GM18499 (cell line): ENCODE measurements around the gene SLC4A2.
"Not testable (repeated sequence)": the region's sequence is repeated elsewhere in the genome, so short reads cannot be mapped to it uniquely, and the experiment has no call there.

Source experiments
- ATAC-seq: cut with Tn5 transposase; IDR thresholded peaks from one replicate; pipeline ENCODE4 v1.9.1; 2021; ENCODE audit warnings: moderate number of reproducible peaks; ENCODE audit not compliant: insufficient read depth, unreplicated experiment

SLC4A2 gene

DNA sequence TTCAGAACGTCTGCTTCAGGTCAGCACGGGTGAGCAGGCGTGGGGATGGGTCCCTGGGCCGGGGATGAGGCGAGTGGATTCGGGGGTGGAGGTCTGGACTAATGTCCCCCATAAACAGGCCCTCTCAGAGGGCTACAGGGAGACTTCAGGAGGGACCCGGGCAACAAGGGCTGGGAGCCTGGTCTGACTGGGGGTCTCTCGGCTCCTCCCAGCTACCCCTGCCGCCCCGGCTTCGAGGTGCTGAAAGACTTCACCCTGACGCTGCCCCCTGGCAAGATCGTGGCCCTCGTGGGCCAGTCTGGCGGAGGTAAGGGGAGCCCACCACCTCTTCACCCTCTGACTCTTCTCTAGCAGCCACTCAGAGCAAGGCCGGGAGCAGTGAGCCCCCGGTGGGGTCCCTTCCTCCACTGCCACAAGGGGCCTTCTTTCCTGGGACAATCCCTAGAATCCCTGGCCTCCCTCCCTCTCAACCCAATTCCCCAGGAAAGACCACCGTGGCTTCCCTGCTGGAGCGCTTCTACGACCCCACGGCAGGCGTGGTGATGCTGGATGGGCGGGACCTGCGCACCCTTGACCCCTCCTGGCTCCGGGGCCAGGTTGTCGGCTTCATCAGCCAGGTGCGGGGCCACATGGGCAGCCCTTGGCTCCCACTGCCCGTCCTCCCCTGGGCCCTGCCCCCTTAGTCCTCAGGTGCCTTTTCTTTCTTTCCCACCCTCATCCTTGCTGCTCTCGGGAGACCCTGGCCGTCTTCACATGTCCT is 18.6 kb upstream of the SLC4A2 start:
- no peak for ATAC-seq

DNA sequence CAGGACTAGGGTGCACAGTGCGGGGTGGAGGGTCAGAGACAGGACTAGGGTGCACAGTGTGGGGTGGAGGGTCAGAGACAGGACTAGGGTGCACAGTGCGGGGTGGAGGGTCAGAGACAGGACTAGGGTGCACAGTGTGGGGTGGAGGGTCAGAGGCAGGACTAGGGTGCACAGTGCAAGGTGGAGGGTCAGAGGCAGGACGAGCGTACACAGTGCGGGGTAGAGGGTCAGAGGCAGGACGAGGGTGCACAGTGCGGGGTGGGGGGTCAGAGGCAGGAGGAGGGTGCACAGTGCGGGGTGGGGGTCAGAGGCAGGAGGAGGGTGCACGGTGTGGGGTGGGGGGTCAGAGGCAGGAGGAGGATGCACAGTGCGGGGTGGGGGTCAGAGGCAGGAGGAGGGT is 15.9 kb upstream of the SLC4A2 start:
- ATAC-seq = not testable (repeated sequence)

DNA sequence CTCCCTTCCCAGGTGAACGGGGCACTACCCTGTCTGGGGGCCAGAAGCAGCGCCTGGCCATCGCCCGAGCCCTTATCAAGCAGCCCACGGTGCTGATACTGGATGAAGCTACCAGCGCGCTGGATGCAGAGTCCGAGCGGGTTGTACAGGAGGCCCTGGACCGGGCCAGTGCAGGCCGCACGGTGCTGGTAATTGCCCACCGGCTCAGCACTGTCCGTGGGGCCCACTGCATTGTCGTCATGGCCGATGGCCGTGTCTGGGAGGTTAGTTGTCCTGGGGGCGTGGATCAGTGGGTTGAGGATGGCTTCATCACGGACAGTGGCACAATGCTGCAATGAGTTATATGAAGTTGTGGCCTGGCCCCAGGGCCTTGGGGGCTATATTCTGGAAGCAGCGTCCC is 15.4 kb upstream of the SLC4A2 start:
- ATAC-seq = no peak

DNA sequence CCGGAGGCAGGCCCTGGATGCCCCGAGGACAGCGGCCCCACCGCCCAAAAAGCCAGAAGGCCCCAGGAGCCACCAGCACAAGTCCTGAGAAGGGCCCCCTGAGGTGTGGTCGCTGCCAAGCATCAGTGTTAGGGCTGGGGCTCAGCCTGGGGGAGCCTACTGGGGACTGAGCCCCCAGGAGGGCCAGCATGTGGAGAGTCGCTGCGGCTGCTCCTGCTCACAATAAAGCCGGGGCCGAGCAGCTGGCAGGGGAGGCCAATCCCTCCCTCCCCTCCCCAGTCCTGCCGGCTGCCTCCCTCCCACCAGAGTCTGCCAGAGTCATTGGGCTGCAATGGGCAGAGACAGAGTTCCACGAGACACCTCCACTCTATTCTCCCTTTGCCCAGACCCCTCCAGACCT is 14.1 kb upstream of the SLC4A2 start:
- no peak for ATAC-seq

DNA sequence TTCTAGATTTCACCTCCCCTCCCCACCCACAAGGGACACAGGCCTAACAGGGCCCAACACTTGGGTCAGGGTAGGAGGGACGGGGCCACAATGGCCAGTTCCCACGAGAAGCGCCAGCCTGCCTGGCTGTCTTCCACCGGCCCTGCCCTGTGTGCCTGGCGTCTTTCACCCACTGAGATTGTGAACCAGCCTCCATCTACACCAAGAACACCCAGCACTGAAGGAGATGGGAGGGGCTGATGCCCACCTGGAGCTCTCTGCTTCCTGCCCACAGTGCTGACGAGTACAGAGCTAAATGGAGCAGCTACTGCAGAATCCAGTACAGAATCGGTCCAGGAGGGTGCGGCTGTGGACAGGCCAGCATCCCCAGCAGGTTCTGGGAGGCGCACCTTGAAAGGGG is 13.4 kb upstream of the SLC4A2 start:
- ATAC-seq = no peak

DNA sequence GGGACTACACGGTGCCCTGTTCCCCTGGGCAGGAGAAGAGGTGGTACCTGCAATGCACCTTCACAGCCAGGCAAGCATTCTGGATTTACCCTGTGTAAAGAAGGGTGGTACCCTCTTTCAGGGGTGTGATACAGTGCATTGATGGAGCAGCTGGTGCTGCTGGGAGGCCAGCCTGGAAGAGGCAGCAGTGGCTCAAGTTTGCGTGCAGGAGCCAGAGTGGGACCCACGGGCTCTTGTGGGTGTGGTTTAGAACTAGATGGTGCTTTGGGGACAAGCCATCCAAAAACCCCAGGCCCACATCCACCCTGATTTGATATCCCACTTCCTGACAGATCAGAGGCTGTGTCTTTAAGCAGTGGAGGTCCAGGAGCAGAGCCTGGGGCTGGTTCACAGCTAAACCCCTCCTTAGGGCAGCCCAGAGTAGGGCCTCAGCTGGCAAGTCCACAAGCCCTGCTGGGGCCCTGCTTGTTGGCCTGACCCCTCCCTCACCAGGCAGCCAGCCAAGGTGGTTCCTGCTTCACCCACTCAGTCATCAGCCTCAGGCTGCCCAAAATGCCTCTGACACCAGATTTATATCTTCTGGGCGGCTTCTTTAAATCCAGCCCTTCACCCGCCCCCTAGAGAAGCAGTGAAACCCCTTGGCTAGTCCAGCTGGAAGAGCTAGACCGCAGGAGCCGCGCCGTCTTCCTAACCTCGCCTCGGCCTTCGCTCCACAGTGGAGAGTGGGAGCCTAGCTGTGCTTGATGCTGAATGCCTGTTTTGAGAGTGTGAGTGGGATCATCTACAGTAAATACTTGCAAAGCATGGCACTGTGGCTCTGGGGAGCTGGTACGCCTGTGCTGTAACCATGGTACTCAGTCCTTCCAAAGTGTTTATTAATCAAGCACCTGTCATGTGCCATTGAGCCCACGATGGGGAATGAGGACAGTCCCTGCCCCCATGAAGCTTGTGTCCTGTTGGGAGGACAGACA is 12.5 kb upstream of the SLC4A2 start:
- no peak for ATAC-seq

DNA sequence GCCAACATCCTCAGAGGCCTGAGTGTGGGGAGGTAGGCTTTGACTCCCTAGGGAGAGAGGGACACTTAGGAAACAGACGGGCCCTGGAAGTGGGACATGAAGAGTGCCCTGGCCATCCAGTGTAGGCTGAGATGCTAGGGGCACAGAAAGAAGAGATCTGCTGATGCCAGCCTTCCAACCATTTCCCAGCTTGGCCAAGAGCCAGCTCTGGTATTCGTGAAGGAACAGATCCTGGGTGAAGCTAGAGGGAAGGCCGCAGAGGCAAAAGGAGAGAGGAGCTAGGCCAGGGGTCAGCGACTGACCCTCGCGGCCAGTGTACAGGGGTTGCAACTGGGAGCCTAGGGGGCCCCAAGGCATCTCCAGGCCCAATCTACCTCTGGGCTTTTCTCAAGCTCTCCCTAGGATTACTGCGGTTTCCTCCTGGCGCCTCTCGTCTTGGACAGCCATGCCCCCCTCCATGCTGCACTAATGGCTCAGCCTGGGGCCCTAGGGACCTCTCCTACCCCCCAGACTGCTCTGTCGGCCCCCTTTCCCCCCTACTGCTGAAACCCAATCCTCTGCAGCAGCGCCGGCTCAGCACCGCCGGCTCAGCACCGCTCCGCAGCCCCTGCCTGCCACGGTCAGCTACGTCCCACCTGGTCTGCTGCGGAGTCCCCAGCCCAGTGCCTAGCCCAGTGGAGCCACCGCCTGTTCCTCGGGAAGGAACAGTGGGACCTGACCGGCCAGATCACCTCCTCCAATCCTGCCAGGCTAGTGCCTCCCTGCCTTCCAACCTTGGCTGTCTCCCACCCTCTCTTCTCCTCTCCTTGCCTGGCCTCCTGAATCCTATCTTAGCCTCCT is 11.2 kb upstream of the SLC4A2 start, which contains the start of gene ASIC3:
ASIC3 (plus strand) TSS at position 556 of the 840 bp plus-strand sequence. CDS start 355 bp downstream, outside the sequence.
- no peak for ATAC-seq

DNA sequence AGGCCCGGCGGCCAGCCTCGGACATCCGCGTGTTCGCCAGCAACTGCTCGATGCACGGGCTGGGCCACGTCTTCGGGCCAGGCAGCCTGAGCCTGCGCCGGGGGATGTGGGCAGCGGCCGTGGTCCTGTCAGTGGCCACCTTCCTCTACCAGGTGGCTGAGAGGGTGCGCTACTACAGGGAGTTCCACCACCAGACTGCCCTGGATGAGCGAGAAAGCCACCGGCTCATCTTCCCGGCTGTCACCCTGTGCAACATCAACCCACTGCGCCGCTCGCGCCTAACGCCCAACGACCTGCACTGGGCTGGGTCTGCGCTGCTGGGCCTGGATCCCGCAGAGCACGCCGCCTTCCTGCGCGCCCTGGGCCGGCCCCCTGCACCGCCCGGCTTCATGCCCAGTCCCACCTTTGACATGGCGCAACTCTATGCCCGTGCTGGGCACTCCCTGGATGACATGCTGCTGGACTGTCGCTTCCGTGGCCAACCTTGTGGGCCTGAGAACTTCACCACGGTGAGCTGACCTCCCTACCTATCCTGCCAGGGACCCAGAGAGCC is 10.4 kb upstream of the SLC4A2 start:
- no peak for ATAC-seq

DNA sequence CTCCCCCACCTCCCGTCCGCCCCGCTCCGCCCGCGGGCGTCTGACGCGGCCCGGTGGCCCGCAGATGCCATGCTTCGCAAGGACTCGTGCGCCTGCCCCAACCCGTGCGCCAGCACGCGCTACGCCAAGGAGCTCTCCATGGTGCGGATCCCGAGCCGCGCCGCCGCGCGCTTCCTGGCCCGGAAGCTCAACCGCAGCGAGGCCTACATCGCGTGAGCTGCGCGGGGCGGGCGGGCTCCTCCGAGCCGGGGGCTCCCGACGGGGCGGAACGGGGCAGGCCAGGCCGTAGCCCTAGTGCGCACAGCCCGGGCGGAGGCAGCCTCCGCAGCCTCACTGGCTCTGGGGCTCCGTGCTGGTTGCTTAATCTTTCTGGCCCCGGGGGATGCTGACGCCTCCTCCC is 8.3 kb upstream of the SLC4A2 start:
- ATAC-seq = no peak

DNA sequence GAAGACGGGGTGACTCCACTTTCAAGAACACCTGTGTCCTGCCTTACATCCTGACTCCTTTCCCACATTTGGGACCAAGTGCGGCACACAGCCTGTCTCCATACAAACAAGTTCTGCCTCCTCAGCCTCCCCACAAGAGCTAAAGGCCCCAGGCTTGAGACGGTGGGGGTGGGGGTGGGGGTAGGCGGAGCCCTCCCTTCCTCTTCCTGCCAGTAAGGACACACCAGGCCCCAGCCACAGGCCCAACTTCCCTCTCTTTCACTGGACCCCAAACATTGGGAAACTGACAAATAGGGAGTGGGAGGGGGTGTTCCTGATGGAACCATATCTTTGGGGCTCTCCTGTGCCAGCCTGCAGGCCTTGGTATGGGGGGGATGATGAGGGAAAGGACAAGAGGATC is 6.3 kb upstream of the SLC4A2 start:
- ATAC-seq = no peak

DNA sequence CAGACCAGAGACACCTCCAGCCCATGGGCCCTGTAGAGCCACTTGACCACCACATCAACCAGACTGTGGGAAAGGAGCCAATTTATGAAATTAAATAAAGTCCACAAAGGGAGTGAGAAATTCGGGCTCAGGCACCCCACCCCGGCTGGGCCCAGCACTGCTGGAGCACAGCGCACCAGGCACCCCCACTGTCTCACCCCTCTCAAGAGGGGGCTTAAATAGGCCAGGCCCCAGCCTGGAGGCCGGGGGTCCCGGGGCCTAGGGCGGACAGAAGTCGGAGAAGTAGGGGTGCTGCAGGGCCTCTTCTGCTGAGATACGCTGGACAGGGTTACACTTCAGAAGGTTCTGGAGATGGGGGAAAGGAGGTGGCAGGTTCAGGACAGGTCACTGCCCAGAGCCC is 5.6 kb upstream of the SLC4A2 start:
- no peak for ATAC-seq

DNA sequence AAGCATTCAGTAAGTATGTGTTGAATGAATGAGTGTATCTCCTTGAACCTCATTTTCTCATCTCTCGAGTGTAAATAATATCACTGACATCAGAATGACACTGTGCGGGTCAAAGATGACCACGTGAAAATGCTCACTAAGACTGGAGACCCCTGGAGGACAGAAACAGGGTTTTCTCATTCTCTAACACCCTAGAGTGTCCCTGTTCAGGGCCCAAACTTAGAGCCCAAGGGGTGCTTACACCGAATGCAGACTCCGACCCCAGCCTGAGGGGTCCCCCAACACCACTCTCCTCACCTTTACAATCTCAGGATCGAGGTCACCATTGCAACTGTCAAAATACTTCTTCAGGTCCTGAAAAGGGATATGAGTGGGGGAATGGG is 3.1 kb upstream of the SLC4A2 start:
- no peak for ATAC-seq

DNA sequence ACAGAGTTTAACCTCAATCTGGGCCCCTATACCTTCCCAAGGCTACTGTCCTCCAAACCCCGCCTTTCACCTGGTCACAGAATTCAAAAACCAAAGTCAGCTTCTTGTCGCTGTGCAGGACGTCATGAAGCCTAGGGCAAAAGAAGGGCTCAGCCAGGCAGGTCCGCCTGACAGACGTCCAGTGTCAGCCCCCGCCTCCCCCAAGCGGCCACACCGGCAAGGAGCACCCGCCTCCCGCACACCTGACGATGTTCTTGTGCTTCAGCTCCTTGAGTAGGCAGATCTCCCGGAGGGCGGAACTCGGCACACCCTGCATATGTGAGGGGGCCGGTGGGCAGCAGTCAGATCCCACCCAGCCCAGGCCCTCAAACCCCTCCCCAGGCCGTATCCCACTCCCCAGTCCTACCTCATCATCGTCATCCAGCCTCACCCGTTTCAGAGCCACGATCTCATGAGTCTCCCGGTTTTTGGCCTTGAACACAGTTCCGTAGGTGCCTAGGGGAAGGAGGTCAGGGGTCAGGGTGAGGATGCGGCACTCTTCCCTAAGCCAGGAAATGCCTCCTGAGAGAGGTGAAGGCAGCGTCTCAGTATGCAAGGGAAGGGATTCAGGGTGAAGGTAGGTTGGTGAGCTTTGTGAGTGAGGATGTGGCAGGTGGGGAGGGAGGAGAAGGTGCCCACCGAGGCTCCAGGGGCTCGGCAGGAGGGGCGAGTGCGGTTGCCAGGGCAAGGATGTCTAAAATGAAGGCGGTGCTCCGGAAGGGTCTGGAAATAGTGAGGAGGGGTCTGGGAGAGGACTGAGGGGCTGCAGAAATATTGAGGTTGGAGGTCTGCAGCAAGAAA is 2.5 kb upstream of the SLC4A2 start:
- no peak for ATAC-seq

DNA sequence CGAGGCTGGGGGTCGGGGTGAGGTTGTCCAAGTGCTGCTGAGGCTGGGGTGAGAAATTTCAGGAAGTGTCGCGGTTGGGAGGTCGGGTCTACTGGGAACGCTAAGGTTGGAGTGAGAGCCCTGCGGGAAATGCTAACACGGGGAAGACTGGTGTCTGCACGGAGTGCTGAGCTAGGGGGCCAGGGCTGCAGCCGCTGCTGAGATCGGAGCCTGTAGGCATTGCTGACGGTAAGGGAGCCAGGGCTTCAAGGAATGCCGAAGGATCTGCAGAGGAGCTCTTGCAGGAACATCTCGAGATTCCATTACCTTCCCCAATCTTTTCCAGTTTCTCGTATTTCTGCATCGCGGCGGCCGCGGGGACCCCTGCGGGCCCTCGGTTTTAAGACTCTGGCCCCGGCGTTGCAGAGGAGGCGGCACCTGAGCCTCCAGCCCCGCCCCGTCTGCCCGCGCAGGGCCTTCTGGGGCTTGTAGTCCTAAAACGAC is 1.8 kb upstream of the SLC4A2 start, which contains the start of gene CDK5:
CDK5 (minus strand) TSS at position 392 of the 483 bp plus-strand sequence; CDS start at position 343, 49 bp downstream.
- ATAC-seq = peak; percentile 11

DNA sequence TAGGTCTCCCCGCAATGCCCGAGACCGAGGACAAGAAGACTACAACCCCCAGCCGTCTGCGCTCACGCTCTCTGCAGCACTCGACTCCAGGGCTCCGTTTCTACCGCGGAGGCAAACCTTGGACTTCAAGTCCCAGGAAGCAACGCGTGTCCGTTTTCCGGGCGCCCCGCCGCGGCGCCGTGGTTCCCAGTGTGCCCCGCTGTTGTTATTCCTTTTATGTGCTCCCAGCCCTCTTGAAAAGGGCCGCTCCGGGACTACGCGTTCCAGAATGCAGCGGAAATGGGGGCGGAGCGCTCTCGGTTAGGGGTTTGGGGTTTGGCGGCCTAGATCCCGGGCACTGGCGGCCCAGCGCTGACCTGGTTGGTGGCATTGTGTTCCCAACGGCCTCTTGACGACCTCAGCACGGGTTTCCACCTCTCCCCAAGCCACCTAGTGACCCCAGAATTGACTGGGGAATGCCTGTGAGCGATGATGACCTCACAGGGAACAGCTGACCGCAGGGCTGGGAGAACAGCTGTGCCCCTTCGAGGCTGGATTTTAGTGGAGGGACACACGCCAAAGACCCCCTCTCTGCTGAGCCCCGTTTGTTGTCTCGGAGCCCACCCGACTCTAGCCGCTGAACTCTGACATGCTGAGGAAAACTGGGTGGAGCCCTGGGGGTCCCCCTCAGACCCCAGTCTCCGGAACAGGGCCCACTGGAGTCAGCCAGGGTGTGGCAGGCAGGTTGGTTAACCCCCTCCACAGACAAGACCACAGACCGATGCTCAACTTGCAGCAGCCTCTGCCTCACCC is 1.2 kb upstream of the SLC4A2 start:
- ATAC-seq = peak; percentile 65

DNA sequence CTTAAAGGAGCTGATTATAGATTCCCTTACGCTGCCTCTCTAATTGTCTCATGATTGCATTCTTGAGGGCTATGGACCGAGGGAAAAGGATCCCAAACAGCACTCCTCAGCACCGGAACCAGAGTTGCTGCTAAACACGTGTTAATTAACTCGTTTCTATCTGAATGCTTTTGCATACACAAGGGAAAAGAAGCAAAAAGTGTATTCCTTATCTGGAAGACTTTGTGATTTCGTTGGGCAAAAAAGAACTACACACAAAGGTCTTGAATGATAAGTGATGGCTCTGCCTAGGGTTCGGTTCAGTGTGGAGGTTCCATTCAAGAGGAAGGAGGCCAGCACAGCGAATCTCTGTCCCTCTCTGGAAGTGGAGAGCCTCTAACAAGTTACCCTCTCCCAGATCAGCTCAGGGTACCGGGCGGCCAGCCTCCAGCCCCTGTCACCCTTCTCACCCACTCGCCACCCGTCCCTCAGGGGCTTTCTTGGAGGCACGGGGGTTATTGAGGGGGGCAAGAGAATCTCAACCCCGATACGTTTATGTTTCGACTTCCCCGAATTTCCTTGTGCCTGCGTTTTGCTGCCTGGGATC is 515 bp upstream of the SLC4A2 start:
- no peak for ATAC-seq

DNA sequence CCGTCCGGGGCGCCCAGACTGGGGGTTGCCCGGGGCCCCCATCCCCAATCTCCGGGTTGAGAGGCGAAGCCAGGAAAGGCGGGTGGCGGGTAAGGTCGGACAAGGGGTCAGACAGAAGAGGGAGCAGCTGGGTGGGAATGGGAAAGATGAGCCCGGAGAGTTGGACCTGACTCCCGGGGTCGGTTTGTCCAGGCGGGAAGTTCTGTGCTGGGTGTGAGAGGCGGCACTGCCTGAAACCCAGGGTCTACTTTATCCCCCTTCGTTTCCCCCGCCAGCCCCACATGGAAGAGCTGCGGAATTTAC is 675 bp downstream of the SLC4A2 start:
- ATAC-seq = no peak
